K562 (cell line): ENCODE results near the gene LLCFC1.

Source experiments
- CTCF ChIP-seq, 3 experiments: IDR thresholded peaks in 2 of 3; conservative IDR thresholded peaks in 1 of 3; 2 replicates each; pipeline ENCODE4 v1.5.1; 2011 to 2012; ENCODE audit warnings: low read length in 3 of 3, mild to moderate bottlenecking in 3 of 3, control low read depth in 2 of 3, improper control_type of control experiment in 1 of 3, inconsistent platforms in 1 of 3, low read depth in 1 of 3, mixed read lengths in 1 of 3, moderate library complexity in 1 of 3; ENCODE audit not compliant: insufficient read depth in 2 of 3
- HES1 ChIP-seq: fragments of 450-650 bp; IDR thresholded peaks from 2 replicates; pipeline ENCODE4 v1.6.1; 2016; ENCODE audit warnings: low read depth, mild to moderate bottlenecking, moderate library complexity
- MITF ChIP-seq: IDR thresholded peaks from 2 replicates; pipeline ENCODE4 v1.6.1; 2014; ENCODE audit warnings: antibody characterized with exemption
- ZFP91 ChIP-seq: sonication (generic); formaldehyde crosslinking; IDR thresholded peaks from 2 replicates; pipeline ENCODE4 v1.8.0; 2022; ENCODE audit warnings: mild to moderate bottlenecking, missing genetic modification reagents
- ZNF778 ChIP-seq: fragments of 450-650 bp; formaldehyde crosslinking; IDR thresholded peaks from 2 replicates; pipeline ENCODE4 v1.4.0; 2020; ENCODE audit warnings: mild to moderate bottlenecking, moderate library complexity

GRCh38 chr7:142974626-142975025, 35.3 kb downstream of the LLCFC1 start:
- TF ChIP-seq ZFP91 (CRISPR knock-in tag) (no peak), HES1 (no peak), MITF (no peak), ZNF778 (CRISPR knock-in tag) (no peak), CTCF (IDR thresholded peaks at IDR 0.05 in 2 of 3, conservative IDR thresholded peaks at IDR 0.05 in 1 of 3; ENCODE audit: insufficient read depth in 2 of 3, low read depth in 1 of 3, low read length in 3 of 3) (no peak)
